SK-N-SH (cell line): ENCODE results near the gene HDAC6. TPM values are rescaled to one million over a fixed set of nuclear protein-coding genes. Genes with fewer than 3 reads are reported as not detected.

Experiments
- CTCF ChIA-PET: fragments of 300-600, 350-600 bp; formaldehyde crosslinking; extraction: SDS; loops from one replicate; lab custom pipeline; 2021; lab: Yijun Ruan, JAX
- POLR2A ChIA-PET: fragments of 350-600 bp; sonication (Branson Sonifier 250); formaldehyde crosslinking; extraction: SDS; loops from one replicate; lab custom pipeline; 2020; ENCODE audit warnings: antibody characterized with exemption, inconsistent platforms; lab: Yijun Ruan, JAX
- DNase-seq: peaks from one replicate; pipeline ENCODE4 v3.0.0; 2012
- H2AFZ ChIP-seq: fragments of 200-600 bp; sonication (generic); 2 replicates; pipeline ENCODE4 v1.8.1; 2016; ENCODE audit warnings: antibody characterized with exemption, mild to moderate bottlenecking, low read depth
- H3F3A ChIP-seq: fragments of 200-600 bp; sonication (generic); replicated peaks from 2 replicates; pipeline ENCODE3; 2016; ENCODE audit warnings: antibody characterized with exemption, mild to moderate bottlenecking; ENCODE audit not compliant: insufficient read depth
- H3K27ac ChIP-seq, 2 experiments: fragments of 200-500 bp in 1 of 2; fragments of 200-600 bp in 1 of 2; sonication (Bioruptor generic) in 1 of 2; sonication (generic), shearing (Covaris generic) in 1 of 2; 2 replicates each; pipeline versions ENCODE4 v1.5.1 to v1.6.1; 2014 to 2016; ENCODE audit warnings: low read depth in 2 of 2, inconsistent platforms in 1 of 2, low read length in 1 of 2, mild to moderate bottlenecking in 1 of 2, mixed read lengths in 1 of 2
- H3K27me3 ChIP-seq: fragments of 200-600 bp; sonication (generic), shearing (Covaris generic); 2 replicates; pipeline ENCODE4 v1.6.1; 2016; ENCODE audit warnings: mixed run types; ENCODE audit not compliant: insufficient read depth
- H3K36me3 ChIP-seq, 2 experiments: fragments of 200-500 bp in 1 of 2; fragments of 200-600 bp in 1 of 2; sonication (Bioruptor generic) in 1 of 2; sonication (generic) in 1 of 2; replicated peaks in 1 of 2; 2 replicates each; pipeline versions ENCODE3 to v1.5.1; 2014 to 2016; ENCODE audit warnings: low read length in 1 of 2, mild to moderate bottlenecking in 1 of 2; ENCODE audit not compliant: insufficient read depth in 2 of 2, control insufficient read depth in 1 of 2
- H3K4me1 ChIP-seq, 2 experiments: fragments of 200-500 bp in 1 of 2; fragments of 200-600 bp in 1 of 2; sonication (Bioruptor generic) in 1 of 2; sonication (generic), shearing (Covaris generic) in 1 of 2; 2 replicates each; pipeline versions ENCODE4 v1.5.1 to v1.6.1; 2014 to 2016; ENCODE audit warnings: low read depth in 1 of 2, low read length in 1 of 2, mixed run types in 1 of 2; ENCODE audit not compliant: insufficient read depth in 2 of 2, control insufficient read depth in 1 of 2
- H3K4me2 ChIP-seq: fragments of 200-600 bp; sonication (generic), shearing (Covaris generic); 2 replicates; pipeline ENCODE4 v1.6.1; 2017; ENCODE audit warnings: mixed run types
- H3K4me3 ChIP-seq, 2 experiments: fragments of 200-500 bp in 1 of 2; fragments of 200-600 bp in 1 of 2; sonication (Bioruptor generic) in 1 of 2; sonication (generic), shearing (Covaris generic) in 1 of 2; 2 replicates each; pipeline versions ENCODE4 v1.5.1 to v1.8.1; 2014 to 2016; ENCODE audit warnings: low read depth in 2 of 2, inconsistent platforms in 1 of 2, low read length in 1 of 2, mild to moderate bottlenecking in 1 of 2, mixed read lengths in 1 of 2, moderate library complexity in 1 of 2
- H3K79me2 ChIP-seq: fragments of 200-600 bp; sonication (generic); 2 replicates; pipeline ENCODE4 v1.8.1; 2017; ENCODE audit warnings: mild to moderate bottlenecking; ENCODE audit not compliant: insufficient read depth
- H3K9ac ChIP-seq: fragments of 200-600 bp; sonication (generic); 2 replicates; pipeline ENCODE4 v1.6.1; 2017; ENCODE audit warnings: mixed run types
- H3K9me2 ChIP-seq: fragments of 200-600 bp; sonication (generic); 2 replicates; pipeline ENCODE4 v1.6.1; 2017; ENCODE audit warnings: mixed run types
- H3K9me3 ChIP-seq: fragments of 200-600 bp; sonication (generic); 2 replicates; pipeline ENCODE4 v1.6.1; 2017; ENCODE audit warnings: mixed run types, mild to moderate bottlenecking, moderate library complexity
- H4K20me1 ChIP-seq: fragments of 200-600 bp; sonication (generic); 2 replicates; pipeline ENCODE4 v1.6.1; 2017; ENCODE audit warnings: mild to moderate bottlenecking, mixed run types; ENCODE audit not compliant: insufficient read depth
- CHD2 ChIP-seq: fragments of 150-350 bp; IDR thresholded peaks from 2 replicates; pipeline ENCODE4 v1.6.1; 2018; ENCODE audit warnings: low read length; ENCODE audit not compliant: partially characterized antibody
- ELF1 ChIP-seq: IDR thresholded peaks from 2 replicates; pipeline ENCODE4 v1.4.0; 2012
- EP300 ChIP-seq, 2 experiments: IDR thresholded peaks; 2 replicates each; pipeline versions ENCODE4 v1.4.0 to v1.6.1; 2012; ENCODE audit warnings: borderline replicate concordance in 1 of 2, low read depth in 1 of 2, low read length in 1 of 2
- EZH2phosphoT487 ChIP-seq: fragments of 200-600 bp; sonication (generic); IDR thresholded peaks from 2 replicates; pipeline ENCODE4 v1.6.1; 2017; ENCODE audit warnings: low read depth, mixed run types, mild to moderate bottlenecking, antibody characterized with exemption, moderate library complexity, borderline replicate concordance
- FOXJ3 ChIP-seq: sonication (generic); formaldehyde crosslinking; IDR thresholded peaks from 2 replicates; pipeline ENCODE4 v1.5.1; 2020; ENCODE audit warnings: mild to moderate bottlenecking, missing genetic modification reagents
- JUND ChIP-seq: IDR thresholded peaks from 2 replicates; pipeline ENCODE4 v1.4.0; 2012
- MXI1 ChIP-seq: IDR thresholded peaks from 2 replicates; pipeline ENCODE4 v1.6.1; 2012; ENCODE audit warnings: mild to moderate bottlenecking, low read depth, low read length, improper control_type of control experiment
- NFIC ChIP-seq: IDR thresholded peaks from 2 replicates; pipeline ENCODE4 v1.4.0; 2012; ENCODE audit warnings: borderline replicate concordance
- POLR2AphosphoS5 ChIP-seq: IDR thresholded peaks from 2 replicates; pipeline ENCODE4 v1.6.1; 2012; ENCODE audit warnings: low read depth, low read length
- RCOR1 ChIP-seq: fragments of 150-350 bp; IDR thresholded peaks from 2 replicates; pipeline ENCODE4 v1.6.1; 2017; ENCODE audit warnings: antibody characterized with exemption, low read length
- RXRA ChIP-seq: IDR thresholded peaks from 2 replicates; pipeline ENCODE4 v1.4.0; 2012; ENCODE audit warnings: low read depth, mild to moderate bottlenecking, borderline replicate concordance
- SMC3 ChIP-seq: IDR thresholded peaks from 2 replicates; pipeline ENCODE4 v1.6.1; 2012; ENCODE audit warnings: low read depth, low read length, improper control_type of control experiment
- TAF1 ChIP-seq: IDR thresholded peaks from 2 replicates; pipeline ENCODE4 v1.6.1; 2012; ENCODE audit warnings: low read depth, mild to moderate bottlenecking, low read length, moderate library complexity, borderline replicate concordance
- TCF12 ChIP-seq: IDR thresholded peaks from 2 replicates; pipeline ENCODE4 v1.4.0; 2012
- YY1 ChIP-seq: IDR thresholded peaks from 2 replicates; pipeline ENCODE4 v1.4.0; 2012; ENCODE audit warnings: low read depth, mild to moderate bottlenecking
- WGBS: methylation state at CpG from one replicate; pipeline ENCODE4 v1.1.6; 2017; ENCODE audit warnings: low lambda C conversion rate; 5-methylcytosine and 5-hydroxymethylcytosine counted together
- polyA plus RNA-seq, 3 experiments: library from polyadenylated mRNA; depleted of rRNA; stranded (reverse); fragments of >200 nt; gene quantifications; 2 replicates each; pipeline ENCODE4 v1.2.3, GENCODE V29; 2012
- TF ChIP-seq, protein P1 (sequence below): fragments of 200-600 bp; sonication (generic); IDR thresholded peaks from 2 replicates; pipeline ENCODE4 v1.6.1; 2017; ENCODE audit warnings: antibody characterized with exemption, mild to moderate bottlenecking, moderate library complexity
- TF ChIP-seq, protein P2 (sequence below): IDR thresholded peaks from 2 replicates; pipeline ENCODE4 v1.4.0; 2012; ENCODE audit warnings: low read depth, borderline replicate concordance
- TF ChIP-seq, protein P3 (sequence below): fragments of 150-350 bp; IDR thresholded peaks from 2 replicates; pipeline ENCODE4 v1.6.1; 2016; ENCODE audit warnings: mild to moderate bottlenecking, low read depth, low read length
- TF ChIP-seq, protein P4 (sequence below): IDR thresholded peaks from 2 replicates; pipeline ENCODE4 v1.4.0; 2012; ENCODE audit warnings: low read depth
- TF ChIP-seq, protein P5 (sequence below): IDR thresholded peaks from 2 replicates; pipeline ENCODE4 v1.6.1; 2012; ENCODE audit warnings: mild to moderate bottlenecking, low read depth, low read length, moderate library complexity

HDAC6 gene
- polyA plus RNA-seq, 1 of the 3 experiments (the other 2 are of a cell fraction): 34.0 TPM

DNA sequence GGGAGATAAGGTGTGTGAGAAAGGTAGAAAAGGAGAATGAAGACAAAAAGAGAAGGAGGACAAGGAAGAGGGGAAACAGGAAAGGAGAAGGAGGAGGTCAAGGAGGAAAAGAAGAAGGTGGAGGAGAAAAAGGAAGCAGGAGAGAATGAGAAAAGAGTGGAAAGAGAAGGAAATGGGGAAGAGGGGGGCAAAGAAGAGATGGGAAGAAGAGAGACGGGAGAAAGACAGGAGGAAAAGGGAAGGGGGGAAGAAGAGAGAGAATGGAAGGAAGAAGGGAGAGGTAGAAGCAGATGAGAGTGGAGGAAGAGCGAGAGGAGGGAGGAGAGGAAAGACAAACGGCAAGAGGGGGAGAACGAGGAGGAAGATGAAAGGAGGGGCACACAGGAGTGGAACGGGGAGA lies 11.4 kb upstream of the HDAC6 start:
- CTCF ChIA-PET: interaction anchor here (0.6 kb wide), 1 partner anchor 99 kb away, joined by 3 read pairs; no protein-coding TSS in a partner anchor
- H3K27ac ChIP-seq: no peak overlapping the region
- no peak for TF ChIP-seq ELF1
- TF ChIP-seq, protein P1, sequence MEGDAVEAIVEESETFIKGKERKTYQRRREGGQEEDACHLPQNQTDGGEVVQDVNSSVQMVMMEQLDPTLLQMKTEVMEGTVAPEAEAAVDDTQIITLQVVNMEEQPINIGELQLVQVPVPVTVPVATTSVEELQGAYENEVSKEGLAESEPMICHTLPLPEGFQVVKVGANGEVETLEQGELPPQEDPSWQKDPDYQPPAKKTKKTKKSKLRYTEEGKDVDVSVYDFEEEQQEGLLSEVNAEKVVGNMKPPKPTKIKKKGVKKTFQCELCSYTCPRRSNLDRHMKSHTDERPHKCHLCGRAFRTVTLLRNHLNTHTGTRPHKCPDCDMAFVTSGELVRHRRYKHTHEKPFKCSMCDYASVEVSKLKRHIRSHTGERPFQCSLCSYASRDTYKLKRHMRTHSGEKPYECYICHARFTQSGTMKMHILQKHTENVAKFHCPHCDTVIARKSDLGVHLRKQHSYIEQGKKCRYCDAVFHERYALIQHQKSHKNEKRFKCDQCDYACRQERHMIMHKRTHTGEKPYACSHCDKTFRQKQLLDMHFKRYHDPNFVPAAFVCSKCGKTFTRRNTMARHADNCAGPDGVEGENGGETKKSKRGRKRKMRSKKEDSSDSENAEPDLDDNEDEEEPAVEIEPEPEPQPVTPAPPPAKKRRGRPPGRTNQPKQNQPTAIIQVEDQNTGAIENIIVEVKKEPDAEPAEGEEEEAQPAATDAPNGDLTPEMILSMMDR: no peak
- no peak for TF ChIP-seq NFIC
- TF ChIP-seq RCOR1: no peak
- TF ChIP-seq EZH2phosphoT487: no peak
- no peak for TF ChIP-seq JUND
- no peak for TF ChIP-seq TCF12
- TF ChIP-seq, protein P2, sequence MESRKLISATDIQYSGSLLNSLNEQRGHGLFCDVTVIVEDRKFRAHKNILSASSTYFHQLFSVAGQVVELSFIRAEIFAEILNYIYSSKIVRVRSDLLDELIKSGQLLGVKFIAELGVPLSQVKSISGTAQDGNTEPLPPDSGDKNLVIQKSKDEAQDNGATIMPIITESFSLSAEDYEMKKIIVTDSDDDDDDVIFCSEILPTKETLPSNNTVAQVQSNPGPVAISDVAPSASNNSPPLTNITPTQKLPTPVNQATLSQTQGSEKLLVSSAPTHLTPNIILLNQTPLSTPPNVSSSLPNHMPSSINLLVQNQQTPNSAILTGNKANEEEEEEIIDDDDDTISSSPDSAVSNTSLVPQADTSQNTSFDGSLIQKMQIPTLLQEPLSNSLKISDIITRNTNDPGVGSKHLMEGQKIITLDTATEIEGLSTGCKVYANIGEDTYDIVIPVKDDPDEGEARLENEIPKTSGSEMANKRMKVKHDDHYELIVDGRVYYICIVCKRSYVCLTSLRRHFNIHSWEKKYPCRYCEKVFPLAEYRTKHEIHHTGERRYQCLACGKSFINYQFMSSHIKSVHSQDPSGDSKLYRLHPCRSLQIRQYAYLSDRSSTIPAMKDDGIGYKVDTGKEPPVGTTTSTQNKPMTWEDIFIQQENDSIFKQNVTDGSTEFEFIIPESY: no peak
- TF ChIP-seq, protein P3, sequence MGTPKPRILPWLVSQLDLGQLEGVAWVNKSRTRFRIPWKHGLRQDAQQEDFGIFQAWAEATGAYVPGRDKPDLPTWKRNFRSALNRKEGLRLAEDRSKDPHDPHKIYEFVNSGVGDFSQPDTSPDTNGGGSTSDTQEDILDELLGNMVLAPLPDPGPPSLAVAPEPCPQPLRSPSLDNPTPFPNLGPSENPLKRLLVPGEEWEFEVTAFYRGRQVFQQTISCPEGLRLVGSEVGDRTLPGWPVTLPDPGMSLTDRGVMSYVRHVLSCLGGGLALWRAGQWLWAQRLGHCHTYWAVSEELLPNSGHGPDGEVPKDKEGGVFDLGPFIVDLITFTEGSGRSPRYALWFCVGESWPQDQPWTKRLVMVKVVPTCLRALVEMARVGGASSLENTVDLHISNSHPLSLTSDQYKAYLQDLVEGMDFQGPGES: no peak
- TF ChIP-seq EP300 (IDR thresholded peaks at IDR 0.05; ENCODE audit: borderline replicate concordance in 1 of 2, low read depth in 1 of 2, low read length in 1 of 2): no peak
- TF ChIP-seq SMC3: no peak
- TF ChIP-seq YY1: no peak
- no peak for TF ChIP-seq TAF1
- TF ChIP-seq RXRA: no peak
- TF ChIP-seq FOXJ3: no peak
- TF ChIP-seq CHD2: no peak
- TF ChIP-seq, protein P4, sequence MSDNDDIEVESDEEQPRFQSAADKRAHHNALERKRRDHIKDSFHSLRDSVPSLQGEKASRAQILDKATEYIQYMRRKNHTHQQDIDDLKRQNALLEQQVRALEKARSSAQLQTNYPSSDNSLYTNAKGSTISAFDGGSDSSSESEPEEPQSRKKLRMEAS: no peak
- TF ChIP-seq, protein P5, sequence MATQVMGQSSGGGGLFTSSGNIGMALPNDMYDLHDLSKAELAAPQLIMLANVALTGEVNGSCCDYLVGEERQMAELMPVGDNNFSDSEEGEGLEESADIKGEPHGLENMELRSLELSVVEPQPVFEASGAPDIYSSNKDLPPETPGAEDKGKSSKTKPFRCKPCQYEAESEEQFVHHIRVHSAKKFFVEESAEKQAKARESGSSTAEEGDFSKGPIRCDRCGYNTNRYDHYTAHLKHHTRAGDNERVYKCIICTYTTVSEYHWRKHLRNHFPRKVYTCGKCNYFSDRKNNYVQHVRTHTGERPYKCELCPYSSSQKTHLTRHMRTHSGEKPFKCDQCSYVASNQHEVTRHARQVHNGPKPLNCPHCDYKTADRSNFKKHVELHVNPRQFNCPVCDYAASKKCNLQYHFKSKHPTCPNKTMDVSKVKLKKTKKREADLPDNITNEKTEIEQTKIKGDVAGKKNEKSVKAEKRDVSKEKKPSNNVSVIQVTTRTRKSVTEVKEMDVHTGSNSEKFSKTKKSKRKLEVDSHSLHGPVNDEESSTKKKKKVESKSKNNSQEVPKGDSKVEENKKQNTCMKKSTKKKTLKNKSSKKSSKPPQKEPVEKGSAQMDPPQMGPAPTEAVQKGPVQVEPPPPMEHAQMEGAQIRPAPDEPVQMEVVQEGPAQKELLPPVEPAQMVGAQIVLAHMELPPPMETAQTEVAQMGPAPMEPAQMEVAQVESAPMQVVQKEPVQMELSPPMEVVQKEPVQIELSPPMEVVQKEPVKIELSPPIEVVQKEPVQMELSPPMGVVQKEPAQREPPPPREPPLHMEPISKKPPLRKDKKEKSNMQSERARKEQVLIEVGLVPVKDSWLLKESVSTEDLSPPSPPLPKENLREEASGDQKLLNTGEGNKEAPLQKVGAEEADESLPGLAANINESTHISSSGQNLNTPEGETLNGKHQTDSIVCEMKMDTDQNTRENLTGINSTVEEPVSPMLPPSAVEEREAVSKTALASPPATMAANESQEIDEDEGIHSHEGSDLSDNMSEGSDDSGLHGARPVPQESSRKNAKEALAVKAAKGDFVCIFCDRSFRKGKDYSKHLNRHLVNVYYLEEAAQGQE: no peak
- no peak for TF ChIP-seq MXI1
- TF ChIP-seq POLR2AphosphoS5: no peak

More for the DNA sequence above, 11.4 kb upstream of the HDAC6 start:
- Histone ChIP-seq H2AFZ (no peak overlapping the region), H4K20me1 (no peaks in the 10 kb centered on the region), H3F3A (no peaks in the 10 kb centered on the region), H3K4me1 (no peaks in the 10 kb centered on the region), H3K9me3 (no peaks in the 10 kb centered on the region), H3K4me3 (no peak overlapping the region), H3K36me3 (no peaks in the 10 kb centered on the region), H3K4me2 (no peak overlapping the region), H3K9ac (no peak overlapping the region), H3K9me2 (no peaks in the 10 kb centered on the region), H3K79me2 (no peaks in the 10 kb centered on the region), H3K27me3 (peaks cover 31% of the 10 kb centered on the region; the same call in 1 of the 2 replicates)
- POLR2A ChIA-PET: no interaction called here
- no peak for DNase-seq
- 14% methylated on average over 5 of the region's 5 CpGs for WGBS
